ENCODE data around the gene COBL. TPM values are rescaled to one million over a fixed set of nuclear protein-coding genes. Genes with fewer than 3 reads are reported as not detected.

COBL gene
- total and polyA plus RNA-seq, 2 of the 8 experiments (the other 6 are each of a cell fraction or from before 2014, with no cell fraction given), result 13.8 to 40.4 TPM

- Histone ChIP-seq H4K8ac (ENCODE audit: extremely low read depth, insufficient read depth, low read length) (no peak overlapping the region; the same call in 1 of the 2 replicates), H3K4me2 (ENCODE audit: insufficient read depth in 1 of 2, low read depth in 2 of 2, low read length in 2 of 2) (no peak overlapping the region), H3K9me3 (ENCODE audit: insufficient read depth in 2 of 2, low read depth in 1 of 2, low read length in 1 of 2) (no peaks in the 10 kb centered on the region), H3K14ac (ENCODE audit: insufficient read length) (no peak overlapping the region), H2BK120ac (replicated peaks; ENCODE audit: low read depth, low read length) (no peak overlapping the region), H3K79me1 (ENCODE audit: low read depth, low read length) (0 out of 2 replicates have a peak, but pooled peaks cover 3% of the 10 kb centered on the region), H3K27me3 (replicated peaks in 1 of 4; ENCODE audit: control insufficient read depth in 3 of 4, extremely low read depth in 1 of 4, insufficient read depth in 3 of 4, low read length in 3 of 4) (no peaks in the 10 kb centered on the region), H2BK12ac (ENCODE audit: low read depth, low read length) (peak overlapping the region; percentile 44; the same call in 1 of the 2 replicates), H3K27ac (ENCODE audit: low read depth, low read length) (no peak overlapping the region), H2BK15ac (ENCODE audit: low read length) (peak overlapping the region; percentile 40), H3K23me2 (ENCODE audit: low read depth, low read length) (no peaks in the 10 kb centered on the region), H2BK20ac (ENCODE audit: low read length) (no peak overlapping the region), H3K36me3 (ENCODE audit: control insufficient read depth in 2 of 4, insufficient read depth in 4 of 4, low read length in 3 of 4) (no peaks in the 10 kb centered on the region), H3K4me1 (replicated peaks in 1 of 4; ENCODE audit: control insufficient read depth in 3 of 4, insufficient read depth in 4 of 4, low read length in 3 of 4) (peaks cover 0 to 11% (median 7%) of the 10 kb centered on the region in 4 experiments; a peak in 4 of 7 replicates), H2AFZ (ENCODE audit: low read length) (no peak overlapping the region), H4K91ac (replicated peaks; ENCODE audit: insufficient read length, low read length) (no peak overlapping the region), H3K18ac (ENCODE audit: extremely low read depth, low read length) (peak overlapping the region; percentile 43; the same call in 1 of the 2 replicates), H2AK5ac (ENCODE audit: low read depth, low read length) (no peak overlapping the region), H3K4me3 (ENCODE audit: extremely low read depth in 1 of 4, insufficient read depth in 2 of 4, low read depth in 3 of 4, low read length in 4 of 4) (no peak overlapping the region), H2BK5ac (ENCODE audit: low read depth, low read length) (peak overlapping the region; percentile 42; the same call in 1 of the 2 replicates), H3K4ac (replicated peaks; ENCODE audit: insufficient read length, low read depth, low read length) (no peak overlapping the region), H4K20me1 (replicated peaks in 1 of 2; ENCODE audit: control insufficient read depth in 1 of 2, insufficient read depth in 2 of 2, low read length in 2 of 2) (no peaks in the 10 kb centered on the region), H3K23ac (ENCODE audit: insufficient read length) (no peak overlapping the region), H3K56ac (replicated peaks; ENCODE audit: insufficient read length, low read depth, low read length) (no peak overlapping the region), H3K9ac (replicated peaks in 1 of 4; ENCODE audit: extremely low read depth in 1 of 4, low read depth in 3 of 4, low read length in 3 of 4) (no peak overlapping the region), H3K79me2 (ENCODE audit: control insufficient read depth in 1 of 2, insufficient read depth in 2 of 2, low read length in 2 of 2) (no peaks in the 10 kb centered on the region), H4K5ac (ENCODE audit: insufficient read length, low read depth, low read length) (no peak overlapping the region)
- ChIA-PET POLR2A (ENCODE audit: partially characterized antibody) (interaction anchor here (1.3 kb wide), 1 partner anchor 33 kb away, joined by 5 read pairs; no protein-coding TSS in a partner anchor), CTCF (ENCODE audit: partially characterized antibody) (interaction anchor here (0.6 to 1.5 kb wide), 2 partner anchors 11 to 34 kb away, joined by 3 read pairs; no protein-coding TSS in a partner anchor)
- 86% methylated on average over 8 of the region's 8 CpGs; no CpG with 5 or more reads in 1 of the 2 experiments for WGBS, 2 experiments (ENCODE audit: extremely low coverage in 1 of 2, insufficient coverage in 1 of 2, insufficient read length in 1 of 2, insufficient replicate concordance in 2 of 2, low coverage in 1 of 2, low lambda C conversion rate in 2 of 2, missing lambda C conversion rate in 1 of 2)
- peak in 1 of 2 experiments; percentile 47 for DNase-seq (ENCODE audit: low read depth in 1 of 2, low spot score in 2 of 2)
- no peak for FAIRE-seq
- TF ChIP-seq TCF12 (IDR thresholded peaks at IDR 0.05; ENCODE audit: low read depth, low read length) (no peak), USF2 (IDR thresholded peaks at IDR 0.05; ENCODE audit: low read length) (no peak), CTCF (IDR thresholded peaks at IDR 0.05; ENCODE audit: control extremely low read depth in 1 of 3, insufficient read depth in 1 of 3, low read depth in 1 of 3, low read length in 3 of 3) (no peak), POLR2AphosphoS5 (IDR thresholded peaks at IDR 0.05; ENCODE audit: low read depth, low read length) (no peak), RNF2 (IDR thresholded peaks at IDR 0.05; ENCODE audit: borderline replicate concordance, low read depth, low read length, missing control alignments, poor library complexity, severe bottlenecking) (no peak), CEBPB (IDR thresholded peaks at IDR 0.05; ENCODE audit: low read depth, low read length) (no peak), PHF8 (conservative IDR thresholded peaks at IDR 0.05; ENCODE audit: low read depth, low read length) (no peak), TBP (IDR thresholded peaks at IDR 0.05; ENCODE audit: low read depth, low read length) (no peak), NANOG (IDR thresholded peaks at IDR 0.05; ENCODE audit: insufficient read depth, low read depth, low read length, poor library complexity, severe bottlenecking) (no peak)
Measured at GRCh38 chr7:51108134-51108533, 208.5 kb downstream of the COBL start.
